ENCODE measurements around the gene PCSK6.
"Not testable (repeated sequence)": the region's sequence is repeated elsewhere in the genome, so short reads cannot be mapped to it uniquely, and the experiment has no call there.

The PCSK6 gene

GRCh38 chr15:101372149-101372577, 117.3 kb downstream of the PCSK6 start:
- no peak for DNase-seq

GRCh38 chr15:101371519-101371918, 118.0 kb downstream of the PCSK6 start:
- no peak for DNase-seq

- DNase-seq: no peak
Measured at GRCh38 chr15:101371081-101371480, 118.4 kb downstream of the PCSK6 start.

GRCh38 chr15:101370330-101371024, 119.0 kb downstream of the PCSK6 start:
- DNase-seq: no peak

- no peak for DNase-seq
Measured at GRCh38 chr15:101369676-101370075, 119.8 kb downstream of the PCSK6 start.

GRCh38 chr15:101368861-101369642, 120.5 kb downstream of the PCSK6 start:
- no peak for DNase-seq

GRCh38 chr15:101368086-101368780, 121.3 kb downstream of the PCSK6 start:
- no peak for DNase-seq

GRCh38 chr15:101366853-101367252, 122.7 kb downstream of the PCSK6 start:
- DNase-seq: no peak

GRCh38 chr15:101362986-101363566, 126.4 kb downstream of the PCSK6 start:
- no peak for DNase-seq

- DNase-seq: no peak
Measured at GRCh38 chr15:101362359-101362758, 127.1 kb downstream of the PCSK6 start.

GRCh38 chr15:101361418-101361817, 128.1 kb downstream of the PCSK6 start:
- no peak for DNase-seq

- DNase-seq: no peak
Measured at GRCh38 chr15:101359365-101359947, 130.1 kb downstream of the PCSK6 start.

GRCh38 chr15:101358895-101359294, 130.6 kb downstream of the PCSK6 start:
- no peak for DNase-seq

- DNase-seq: no peak
Measured at GRCh38 chr15:101357885-101358284, 131.6 kb downstream of the PCSK6 start.

- no peak for DNase-seq
Measured at GRCh38 chr15:101357333-101357732, 132.2 kb downstream of the PCSK6 start.

- DNase-seq: not testable (repeated sequence)
Measured at GRCh38 chr15:101356512-101357172, 132.9 kb downstream of the PCSK6 start.

GRCh38 chr15:101355678-101356464, 133.6 kb downstream of the PCSK6 start:
- no peak for DNase-seq

GRCh38 chr15:101354891-101355623, 134.4 kb downstream of the PCSK6 start:
- DNase-seq: no peak

GRCh38 chr15:101353240-101353639, 136.3 kb downstream of the PCSK6 start:
- no peak for DNase-seq

- DNase-seq: no peak
Measured at GRCh38 chr15:101351736-101352135, 137.8 kb downstream of the PCSK6 start.
